OCI-LY7 (cell line): Measurements from ENCODE around the gene MESD.

Source experiments
- CTCF ChIP-seq: fragments of 200-600 bp; sonication (generic); conservative IDR thresholded peaks from 2 replicates; pipeline ENCODE4 v1.5.1; 2014; ENCODE audit warnings: mild to moderate bottlenecking, antibody characterized with exemption, low read length, moderate library complexity, mixed read lengths
- EZH2phosphoT487 ChIP-seq: fragments of 200-600 bp; sonication (generic); IDR thresholded peaks from 2 replicates; pipeline ENCODE4 v1.6.1; 2018; ENCODE audit warnings: low read depth, borderline replicate concordance, mild to moderate bottlenecking, mixed run types, antibody characterized with exemption, low read length, moderate library complexity, mixed read lengths

- TF ChIP-seq CTCF (no peak), EZH2phosphoT487 (no peak)
Measured at GRCh38 chr15:81031203-81031602, 41.6 kb upstream of the MESD start.
